K562 (cell line): ENCODE measurements around the gene PLXNB3. TPM values are rescaled to one million over a fixed set of nuclear protein-coding genes. Genes with fewer than 3 reads are reported as not detected.

Source experiments
- ATAC-seq: fragments of 200-7000 bp; cut with Tn5 transposase; 3 replicates; pipeline ENCODE4 v1.9.1; 2020; ENCODE audit warnings: moderate library complexity
- BruUV-seq: library from RNA; stranded (reverse); fragments of 400-500 nt; replicated peaks from 2 replicates; lab custom pipeline; 2021; lab: Mats Ljungman, UMichigan
- CTCF ChIA-PET: fragments of 300-600 bp; formaldehyde crosslinking; extraction: SDS; loops from one replicate; lab custom pipeline; 2021; ENCODE audit warnings: low intra/inter-chr PET ratio; lab: Yijun Ruan, JAX
- POLR2A ChIA-PET: fragments of 300-600, 350-650 bp; sonication (Branson Sonifier 250); formaldehyde crosslinking; extraction: SDS; loops from one replicate; lab custom pipeline; 2021; ENCODE audit warnings: antibody characterized with exemption, inconsistent platforms; lab: Yijun Ruan, JAX
- DNase-seq, 4 experiments: peaks; one replicate each; pipeline versions ENCODE4 v3.0.0 to v3.0.0-alpha.2; 2011 to 2018; ENCODE audit warnings: low spot score in 3 of 4, mixed read lengths in 3 of 4; ENCODE audit errors: extremely low read depth in 1 of 4
- FAIRE-seq: peaks from 2 replicates; lab custom pipeline; 2011; peaks lifted over from hg19 to GRCh38; lab: Jason Lieb, UNC
- H2AFZ ChIP-seq: 2 replicates; pipeline ENCODE4 v1.6.0; 2011; ENCODE audit warnings: low read depth, low read length, control low read depth, inconsistent platforms
- H3K27ac ChIP-seq: fragments of 200-600 bp; 3 replicates; pipeline ENCODE4 v1.8.0; 2011; ENCODE audit warnings: low read depth, mild to moderate bottlenecking, control low read depth, inconsistent platforms, low read length, moderate library complexity, mixed read lengths; ENCODE audit errors: extremely low read depth
- H3K27me3 ChIP-seq, 2 experiments: fragments of 300-600 bp in 1 of 2; 2 replicates in 1 of 2; 3 replicates in 1 of 2; pipeline versions ENCODE4 v1.6.0 to v1.8.0; 2011; ENCODE audit warnings: inconsistent platforms in 2 of 2, low read length in 2 of 2, mild to moderate bottlenecking in 1 of 2, mixed read lengths in 1 of 2, moderate library complexity in 1 of 2; ENCODE audit not compliant: control insufficient read depth in 2 of 2, insufficient read depth in 2 of 2
- H3K36me3 ChIP-seq: fragments of 300-600 bp; 3 replicates; pipeline ENCODE4 v1.8.0; 2011; ENCODE audit warnings: mild to moderate bottlenecking, low read length, inconsistent platforms; ENCODE audit not compliant: control insufficient read depth, insufficient read depth
- H3K4me1 ChIP-seq, 2 experiments: fragments of 200-600 bp in 1 of 2; replicated peaks in 1 of 2; 2 replicates in 1 of 2; 3 replicates in 1 of 2; pipeline versions ENCODE4 v1.5.1 to v1.8.0; 2011; ENCODE audit warnings: inconsistent platforms in 2 of 2, low read length in 2 of 2, mild to moderate bottlenecking in 1 of 2, mixed read lengths in 1 of 2, moderate library complexity in 1 of 2; ENCODE audit not compliant: control insufficient read depth in 2 of 2, insufficient read depth in 2 of 2
- H3K4me2 ChIP-seq: 2 replicates; pipeline ENCODE4 v1.6.1; 2011; ENCODE audit warnings: low read length, control low read depth, inconsistent platforms, mixed read lengths; ENCODE audit not compliant: insufficient read depth
- H3K4me3 ChIP-seq: fragments of 200-600 bp; sonication (generic), shearing (Covaris generic); 2 replicates; pipeline ENCODE4 v1.5.1; 2016; ENCODE audit warnings: control low read depth, inconsistent platforms
- H3K79me2 ChIP-seq: fragments of 200-600 bp; 3 replicates; pipeline ENCODE4 v1.8.0; 2011; ENCODE audit warnings: low read length, inconsistent platforms; ENCODE audit not compliant: control insufficient read depth, insufficient read depth
- H3K9ac ChIP-seq, 2 experiments: 2 replicates each; pipeline versions ENCODE4 v1.6.0 to v1.6.1; 2011; ENCODE audit warnings: low read depth in 2 of 2, low read length in 2 of 2, control low read depth in 1 of 2, inconsistent platforms in 1 of 2, mild to moderate bottlenecking in 1 of 2, mixed read lengths in 1 of 2; ENCODE audit not compliant: insufficient read depth in 1 of 2
- H3K9me1 ChIP-seq: one replicate; pipeline ENCODE4 v1.6.0; 2011; ENCODE audit warnings: inconsistent platforms, mild to moderate bottlenecking, low read length, moderate library complexity; ENCODE audit not compliant: control insufficient read depth, insufficient read depth
- H3K9me3 ChIP-seq: replicated peaks from 2 replicates; pipeline ENCODE4 v1.5.1; 2011; ENCODE audit warnings: low read depth, low read length, inconsistent platforms; ENCODE audit not compliant: control insufficient read depth, insufficient read depth
- H4K20me1 ChIP-seq: replicated peaks from 2 replicates; pipeline ENCODE4 v1.6.1; 2011; ENCODE audit warnings: low read length, inconsistent platforms, mixed read lengths; ENCODE audit not compliant: control insufficient read depth, insufficient read depth
- HMGXB4 ChIP-seq: sonication (generic); formaldehyde crosslinking; IDR thresholded peaks from 2 replicates; pipeline ENCODE4 v1.8.1; 2023; ENCODE audit warnings: mild to moderate bottlenecking, missing genetic modification reagents
- MYNN ChIP-seq, 2 experiments: sonication (generic); formaldehyde crosslinking in 1 of 2; IDR thresholded peaks; 2 replicates each; pipeline versions ENCODE4 v1.5.0 to v1.6.1; 2016 to 2020; ENCODE audit warnings: antibody characterized with exemption in 1 of 2, missing genetic modification reagents in 1 of 2
- WGBS: fragments of 100-300 bp; shearing (Covaris generic); methylation state at CpG from one replicate; pipeline ENCODE4 v1.1.6; 2016; ENCODE audit warnings: low coverage, mixed read lengths; ENCODE audit not compliant: insufficient coverage; ENCODE audit errors: missing lambda C conversion rate; 5-methylcytosine and 5-hydroxymethylcytosine counted together
- in situ Hi-C: fragments of 300-500 bp; cut with MboI; formaldehyde crosslinking; loops from 4 replicates; pipeline ENCODE4 v1.15.0; 2018; ENCODE audit warnings: inconsistent platforms, mixed read lengths
- intact Hi-C: fragments of 100-400 bp; cut with micrococcal nuclease; formaldehyde crosslinking; loops from 2 replicates; pipeline ENCODE4 v1.14.2; 2022
- polyA plus RNA-seq, 8 experiments: library from polyadenylated mRNA; depleted of rRNA in 4 of 8; stranded (reverse) in 5 of 8; unstranded in 3 of 8; fragments of >200 nt; fragmentation: Nextera tagmentation in 2 of 8; fragmentation: Illumina TruSeq in 1 of 8; extraction: Ambion mirVana in 2 of 8; extraction: Trizol in 1 of 8; gene quantifications; 2 replicates each; pipeline versions ENCODE4 v1.2.1 to v1.2.3, GENCODE V29; 2011 to 2014; ENCODE audit warnings: inconsistent platforms in 1 of 8, missing spikeins in 1 of 8
- total RNA-seq, 7 experiments: library from RNA; depleted of rRNA in 6 of 7; stranded (reverse); fragments of >200 nt in 6 of 7; fragmentation: Illumina TruSeq in 2 of 7; extraction: Trizol in 2 of 7; gene quantifications; 2 replicates each; pipeline versions ENCODE4 v1.2.1 to v1.2.3, GENCODE V29; 2011 to 2021; ENCODE audit warnings: low replicate concordance in 1 of 7

Gene PLXNB3
- total and polyA plus RNA-seq, 9 of the 15 experiments (the other 6 are each of a cell fraction or from before 2014, with no cell fraction given) = 0.22 to 2.0 (median 1.4) TPM; not detected in 2

DNA sequence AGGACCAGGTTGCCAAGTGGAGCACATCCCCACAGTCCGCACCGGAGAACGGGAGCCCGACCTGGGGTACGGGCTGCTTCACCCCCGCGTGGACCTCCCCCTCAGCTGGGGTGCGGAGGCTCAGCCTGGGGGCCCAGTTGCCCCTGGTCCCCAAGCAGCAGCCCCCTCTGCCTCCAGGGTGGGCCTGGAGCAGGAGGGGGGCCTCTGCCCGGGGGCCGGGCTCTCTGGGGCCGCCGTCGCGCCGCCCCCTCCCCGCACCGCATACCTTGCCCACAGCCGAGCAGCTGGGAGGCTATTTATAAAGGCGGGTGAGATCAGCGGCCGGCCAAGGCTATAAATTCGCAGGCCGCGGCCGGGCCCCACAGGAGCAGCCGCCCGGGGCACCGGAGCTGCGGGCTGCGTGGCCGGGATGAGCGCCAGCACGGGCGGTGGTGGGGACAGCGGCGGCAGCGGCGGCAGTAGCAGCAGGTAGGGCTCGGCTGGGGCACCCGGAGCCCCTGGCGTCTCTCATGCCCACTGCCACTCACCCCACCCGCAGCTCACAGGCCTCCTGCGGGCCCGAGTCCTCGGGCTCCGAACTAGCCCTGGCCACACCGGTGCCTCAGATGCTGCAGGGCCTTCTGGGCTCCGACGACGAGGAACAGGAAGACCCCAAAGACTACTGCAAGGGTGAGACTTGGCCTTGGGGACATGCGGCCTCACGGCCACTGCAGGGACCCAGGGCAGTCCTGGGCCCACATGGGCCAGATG, 16.8 kb downstream of the PLXNB3 start, which contains the start of gene SRPK3:
Gene SRPK3 (plus strand): TSS at position 364 of the 750 bp plus-strand sequence. CDS start 46 bp downstream, at position 410.
- no TSS peak for BruUV-seq
- Histone ChIP-seq H4K20me1 (no peaks in the 10 kb centered on the region), H3K79me2 (no peaks in the 10 kb centered on the region), H3K27ac (no peak within 1 kb of the TSS), H3K36me3 (peaks cover 16% of the 10 kb centered on the region; the same call in 1 of the 3 replicates), H3K9me3 (no peaks in the 10 kb centered on the region), H3K4me1 (peaks cover 8 to 81% of the 10 kb centered on the region in 2 experiments; a peak in 4 of 5 replicates), H3K4me2 (no peak within 1 kb of the TSS), H3K9me1 (peaks cover 6% of the 10 kb centered on the region), H3K4me3 (no peak within 1 kb of the TSS), H3K9ac (peak within 1 kb of the TSS in 1 of 2 experiments; percentile 65; a peak in 2 of 4 replicates), H2AFZ (no peak within 1 kb of the TSS), H3K27me3 (no peaks in the 10 kb centered on the region)
- ChIA-PET POLR2A (no interaction called here), CTCF (no interaction called here)
- in situ Hi-C loops = no loop called here
- WGBS = 85% methylated on average over 13 of the region's 52 CpGs
- ATAC-seq (no peak), FAIRE-seq (no peak), DNase-seq (no peak)
- intact Hi-C loops = no loop called here
- TF ChIP-seq HMGXB4 (CRISPR knock-in tag) (no peak), MYNN (IDR thresholded peaks at IDR 0.05) (0 out of 2 replicates have a peak, but pooled peaks have one; percentile 4), MYNN (CRISPR knock-in tag; IDR thresholded peaks at IDR 0.05) (no peak)
